ENCODE results near the gene IL36RN. TPM values are rescaled to one million over a fixed set of nuclear protein-coding genes. Genes with fewer than 3 reads are reported as not detected.
A peak's percentile ranks its signal among the peaks of the same experiment; 100 is the strongest.

Gene IL36RN
- total RNA-seq (2014; rRNA removed; shearing (Covaris generic)): not detected in 2 replicates
- not detected in 2 replicates for polyA plus RNA-seq (2014; cell fraction: nucleus; rRNA removed)

DNA sequence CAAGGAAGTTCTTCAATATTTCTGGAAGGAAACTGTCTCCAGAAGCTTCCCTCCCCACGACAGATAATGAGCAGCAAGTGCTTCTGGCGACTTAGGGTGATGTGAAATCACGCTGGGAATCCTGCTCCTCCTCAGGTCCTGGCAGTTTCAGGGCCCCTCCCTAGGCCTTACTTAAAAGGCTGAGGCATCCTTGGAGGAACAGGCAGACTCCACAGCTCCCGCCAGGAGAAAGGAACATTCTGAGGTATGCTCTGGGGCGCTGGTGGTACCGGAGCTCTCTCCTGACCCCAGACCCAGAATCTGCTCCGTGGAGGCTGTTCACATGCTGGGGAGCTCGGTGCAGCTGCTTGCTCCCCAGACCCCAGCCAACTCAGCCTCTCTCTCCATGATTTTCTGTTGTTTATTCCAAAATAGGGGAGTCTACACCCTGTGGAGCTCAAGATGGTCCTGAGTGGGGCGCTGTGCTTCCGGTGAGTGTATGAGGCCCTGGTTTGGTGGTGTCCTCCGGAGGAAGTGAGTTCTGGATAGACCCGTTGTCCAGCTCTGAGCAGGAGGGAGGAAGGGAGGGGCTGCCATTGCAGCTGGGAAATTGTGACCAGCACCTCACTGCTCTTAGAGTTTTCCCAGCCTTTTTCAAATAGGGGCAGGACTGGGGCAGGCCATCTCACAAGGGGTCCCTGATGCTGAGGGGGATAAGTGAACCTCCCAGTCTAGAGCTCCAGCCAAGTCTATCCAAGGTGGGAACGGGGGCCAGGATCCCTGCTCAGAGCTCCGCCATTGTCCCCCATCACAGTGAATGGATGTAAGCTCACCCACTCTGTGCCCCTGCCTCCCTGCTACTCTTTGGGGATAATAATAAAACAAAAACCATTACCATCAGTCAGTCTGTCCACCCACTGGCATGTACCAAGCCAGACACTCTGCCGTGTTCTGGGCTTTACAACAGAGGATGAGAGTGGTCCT is at the start of gene IL36RN:
IL36RN (plus strand) TSS at position 201 of the 963 bp plus-strand sequence; CDS start at position 442, 241 bp downstream.
- DNase-seq (ENCODE audit: extremely low read depth, low read depth): no peak

DNA sequence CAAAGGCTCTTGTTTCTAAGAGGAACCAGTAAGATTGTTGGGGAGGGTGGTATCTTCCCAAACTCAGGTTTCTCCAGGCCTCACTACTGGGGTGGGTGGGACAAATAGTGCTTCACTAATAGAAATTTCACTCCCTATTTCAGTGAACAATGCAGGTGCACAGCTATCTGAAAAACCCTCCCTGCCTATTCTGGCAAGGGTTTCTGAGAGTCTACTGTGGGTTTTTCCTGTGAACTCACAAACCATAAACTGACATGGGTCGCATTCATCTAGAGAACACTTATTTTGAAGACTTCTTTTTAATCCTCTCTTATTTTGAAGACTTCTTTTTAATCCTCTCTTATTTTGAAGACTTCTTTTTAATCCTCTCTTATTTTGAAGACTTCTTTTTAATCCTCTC is 49.4 kb upstream of the IL36RN start:
- no peak for DNase-seq (ENCODE audit: extremely low read depth, low read depth)

DNA sequence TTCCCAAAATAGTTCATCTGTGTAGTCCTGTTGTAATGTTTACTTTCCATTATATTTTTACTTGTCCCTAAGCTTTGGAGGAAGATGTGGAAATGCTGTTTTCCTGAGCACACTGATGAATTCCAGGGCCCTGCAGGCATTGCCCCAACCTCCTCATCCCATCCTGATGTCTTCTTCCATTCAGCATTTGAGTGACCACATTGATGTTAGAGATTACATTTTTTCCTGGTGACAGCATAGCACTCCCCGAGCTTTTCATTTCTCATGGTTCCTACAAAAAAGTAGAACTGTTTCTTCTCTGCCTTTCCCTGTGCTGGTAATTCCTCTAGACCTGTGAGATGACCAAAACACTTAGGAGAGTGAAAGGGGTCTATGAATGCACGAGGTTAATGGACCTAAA is 48.9 kb upstream of the IL36RN start:
- no peak for DNase-seq (ENCODE audit: extremely low read depth, low read depth)

DNA sequence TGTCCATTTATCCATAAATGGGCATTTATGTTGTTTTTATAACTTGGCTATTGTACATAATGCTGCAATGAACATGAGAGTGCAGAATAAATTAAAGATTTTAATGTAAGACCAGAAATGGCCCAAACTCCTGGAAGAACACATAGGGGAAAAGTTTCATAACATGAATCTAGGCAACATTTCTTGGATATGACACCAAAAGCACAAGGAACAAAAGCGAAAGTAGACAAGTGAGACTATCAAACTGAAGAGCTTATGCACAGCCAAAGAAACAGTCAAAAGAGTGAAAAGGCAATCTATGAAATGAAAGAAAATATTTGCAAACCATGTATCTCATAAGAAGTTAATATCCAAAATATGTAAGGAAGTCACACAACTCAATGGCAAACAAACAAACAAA is 47.9 kb upstream of the IL36RN start:
- DNase-seq (ENCODE audit: extremely low read depth, low read depth): no peak

DNA sequence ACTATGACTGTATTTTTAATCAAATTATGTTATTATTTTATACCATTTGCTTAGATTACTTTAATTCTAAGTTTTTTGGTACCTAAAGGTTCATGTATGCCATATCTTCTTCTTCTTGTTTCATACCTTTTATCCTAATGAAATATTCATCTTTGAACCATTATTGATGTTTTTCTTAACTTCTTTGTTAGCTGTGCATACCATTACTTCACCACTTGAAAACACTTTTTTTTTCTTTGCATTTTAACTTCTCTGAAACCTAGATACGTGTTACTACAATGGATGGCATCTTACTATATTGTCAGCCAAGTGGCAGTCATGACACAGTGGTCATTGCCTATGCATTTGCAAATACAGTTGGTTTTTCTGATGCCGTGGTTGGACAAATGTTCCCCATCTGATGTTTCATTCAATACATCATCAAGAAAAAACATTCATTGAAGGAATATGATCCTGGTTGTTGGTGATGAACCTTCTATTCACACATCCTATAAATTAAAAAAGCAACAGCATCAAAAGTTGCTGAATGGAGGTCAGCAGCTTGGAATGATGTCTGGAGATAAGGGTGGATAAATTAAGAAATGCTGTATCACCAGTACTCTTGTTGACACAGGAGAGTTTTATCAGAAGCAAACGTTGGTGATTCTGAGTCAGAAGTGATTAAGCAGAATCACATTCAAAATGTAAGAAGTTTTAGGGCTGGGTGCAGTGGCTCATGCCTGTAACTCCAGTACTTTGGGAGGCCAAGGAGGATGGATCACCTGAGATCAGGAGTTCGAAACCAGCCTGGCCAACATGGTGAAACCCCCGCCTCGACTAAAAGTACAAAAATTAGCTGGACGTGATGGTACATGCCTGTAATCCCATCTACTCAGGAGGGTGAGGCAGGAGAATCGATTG is 46.3 kb upstream of the IL36RN start:
- DNase-seq (ENCODE audit: extremely low read depth, low read depth): peak; percentile 22

DNA sequence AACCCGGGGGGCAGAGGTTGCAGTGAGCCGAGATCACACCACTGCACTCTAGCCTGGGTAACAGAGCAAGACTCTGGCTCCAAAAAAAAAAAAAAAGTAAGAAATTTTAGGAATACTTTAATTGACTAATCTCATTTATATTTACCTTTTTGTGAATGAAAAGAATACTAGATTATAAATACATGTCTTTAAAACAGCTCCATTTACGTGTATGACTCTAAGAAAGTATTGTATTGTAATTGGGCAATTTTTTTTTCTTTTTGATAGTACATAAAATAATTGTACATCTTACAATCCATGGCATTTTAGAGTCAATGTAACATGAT is 45.7 kb upstream of the IL36RN start:
- no peak for DNase-seq (ENCODE audit: extremely low read depth, low read depth)

DNA sequence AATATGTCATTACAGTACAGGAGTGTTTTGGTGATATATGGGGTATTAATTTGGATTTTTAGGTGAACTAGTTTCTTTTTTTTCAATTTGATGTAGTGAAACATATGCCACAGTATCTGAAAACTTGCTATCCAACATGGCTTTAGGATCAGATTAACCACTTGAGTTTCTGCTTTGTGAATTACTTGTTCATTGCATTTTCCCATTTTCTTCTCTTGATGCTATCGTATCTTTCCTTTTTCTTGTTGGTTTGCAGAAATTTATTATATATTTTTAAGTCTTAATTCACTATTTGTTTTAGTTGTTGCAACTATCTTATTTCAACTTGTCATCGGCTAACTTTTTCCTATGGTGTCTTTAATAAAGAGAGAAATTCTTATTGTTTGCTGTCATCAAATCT is 44.9 kb upstream of the IL36RN start:
- no peak for DNase-seq (ENCODE audit: extremely low read depth, low read depth)

DNA sequence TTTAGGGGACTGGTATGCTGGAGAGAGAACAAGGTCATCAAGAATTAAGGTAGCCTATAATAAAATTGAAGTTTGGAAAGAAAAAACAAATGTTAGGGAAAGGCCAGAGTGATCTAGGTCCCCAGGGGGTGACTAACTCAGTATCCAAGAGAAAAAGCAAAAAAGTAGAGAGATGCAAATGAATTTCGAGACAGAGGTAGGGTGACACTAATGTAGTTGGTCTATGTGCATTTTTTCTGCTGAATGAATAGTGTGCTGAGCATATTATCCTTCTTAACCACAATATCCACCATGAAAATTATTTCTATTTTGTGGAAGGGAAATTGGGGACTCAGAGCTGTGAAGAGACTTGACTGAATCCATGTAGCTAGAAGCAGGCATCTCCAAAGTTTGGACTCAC is 44.0 kb upstream of the IL36RN start:
- DNase-seq (ENCODE audit: extremely low read depth, low read depth): no peak

DNA sequence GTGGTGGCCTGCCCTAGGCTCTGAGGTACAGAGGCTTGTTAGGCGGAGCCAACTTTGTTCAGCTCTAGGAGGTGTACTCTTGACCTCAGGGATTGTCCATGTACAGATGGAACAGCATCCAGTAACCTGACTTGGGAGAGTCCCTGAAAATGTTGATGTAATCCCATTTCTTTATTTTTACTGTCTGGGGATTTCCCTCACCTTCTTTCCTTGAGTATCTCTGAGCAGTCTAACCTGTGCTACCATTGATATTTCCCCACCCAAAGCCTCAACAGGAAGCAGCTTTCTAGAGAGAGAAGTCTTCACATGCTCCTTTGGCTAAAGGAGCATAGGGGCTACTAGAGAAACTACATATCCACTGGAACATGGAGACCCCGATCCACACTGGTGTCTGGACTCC is 43.3 kb upstream of the IL36RN start:
- DNase-seq (ENCODE audit: extremely low read depth, low read depth): no peak

DNA sequence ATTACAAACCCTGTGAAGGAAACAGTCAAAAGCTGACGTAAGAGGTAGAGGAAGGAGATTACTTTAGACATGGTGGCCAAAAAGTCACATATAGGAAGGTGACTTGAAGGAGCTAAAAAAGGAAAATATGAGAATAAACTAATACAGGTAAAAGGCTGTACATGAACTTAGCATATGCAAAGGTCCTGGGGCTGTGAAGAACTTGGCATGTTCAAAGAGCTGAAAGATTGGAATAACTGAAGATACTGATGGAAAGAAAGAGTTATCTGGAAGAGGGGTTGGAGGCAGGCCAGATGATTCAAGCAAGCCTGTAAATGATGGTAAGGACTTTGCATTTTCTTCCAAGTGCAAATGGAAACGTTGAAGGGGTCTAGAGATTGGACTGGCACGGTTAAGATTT is 40.5 kb upstream of the IL36RN start:
- no peak for DNase-seq (ENCODE audit: extremely low read depth, low read depth)

DNA sequence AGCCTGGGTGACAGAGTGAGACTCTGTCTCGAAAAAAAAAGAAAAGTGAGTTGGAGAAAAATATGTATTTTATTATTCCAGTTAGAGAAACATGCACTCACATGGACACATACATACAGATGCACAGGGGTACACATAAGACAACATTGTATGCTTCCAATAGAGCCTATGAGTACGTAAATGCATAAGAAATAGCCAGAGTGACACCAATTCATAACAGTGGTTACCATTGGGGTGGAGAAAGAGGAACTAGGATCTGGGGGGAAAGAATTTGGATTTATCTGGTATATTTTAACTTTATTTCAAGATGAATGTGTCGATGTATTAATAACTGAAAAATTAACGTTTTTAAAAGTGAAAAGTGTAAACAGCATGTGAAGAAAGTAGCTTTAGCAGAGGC is 37.7 kb upstream of the IL36RN start:
- no peak for DNase-seq (ENCODE audit: extremely low read depth, low read depth)

DNA sequence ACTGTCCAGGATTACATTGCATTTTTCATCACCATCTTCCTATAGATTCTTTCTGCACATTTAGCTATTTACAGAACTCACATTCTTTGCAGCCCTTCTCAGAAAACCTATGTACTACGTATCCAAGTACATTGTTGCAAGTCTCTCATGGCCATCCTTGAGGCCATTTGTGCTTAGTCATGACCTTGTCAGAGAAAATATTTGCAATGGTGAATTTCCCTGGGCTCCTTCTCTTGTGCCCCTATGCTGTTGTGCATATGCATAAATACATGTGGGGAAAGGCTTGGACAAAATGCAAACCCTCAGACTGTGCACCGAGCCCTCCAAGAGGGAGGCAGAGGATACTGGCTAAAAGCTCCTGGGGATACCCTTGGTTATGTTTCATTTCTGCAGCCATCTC is 34.2 kb upstream of the IL36RN start:
- DNase-seq (ENCODE audit: extremely low read depth, low read depth): no peak

DNA sequence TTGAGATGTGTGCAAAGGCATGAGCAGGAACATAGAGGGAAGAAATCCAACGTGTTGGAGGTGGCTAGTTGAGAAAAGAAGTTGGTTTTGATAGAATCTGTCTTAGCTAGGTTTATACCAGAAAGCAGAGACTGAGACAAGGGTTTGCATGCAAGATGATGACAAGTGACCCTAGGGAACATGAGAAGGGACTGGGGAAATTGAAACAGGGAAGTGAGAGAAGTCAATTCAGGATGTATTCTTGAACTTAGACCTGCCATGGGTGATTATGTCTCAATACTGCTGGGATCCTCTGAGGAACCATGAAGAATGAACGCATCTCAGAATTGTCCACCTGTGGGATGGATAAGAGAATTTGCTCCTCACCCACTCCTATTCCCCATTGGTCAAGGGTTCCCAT is 33.3 kb upstream of the IL36RN start:
- DNase-seq (ENCODE audit: extremely low read depth, low read depth): no peak

DNA sequence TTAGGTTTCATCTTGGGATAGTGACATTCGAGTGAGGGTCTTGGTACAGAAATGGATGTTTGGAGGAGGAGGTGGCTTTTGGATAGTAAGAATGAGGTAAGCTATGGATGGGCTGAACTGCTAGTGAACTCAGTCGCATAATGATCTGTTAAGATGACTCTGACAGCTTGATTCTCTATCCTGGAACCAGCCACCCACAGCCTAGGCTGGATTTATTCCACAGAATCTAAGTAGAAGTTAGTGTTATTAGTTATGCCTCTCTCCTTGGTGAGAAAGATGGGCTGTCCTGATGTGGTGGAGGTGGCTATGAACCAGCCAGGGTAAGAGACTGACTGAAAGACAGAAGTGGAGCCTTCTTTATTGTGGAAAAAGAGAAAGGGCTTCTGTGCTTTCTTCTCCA is 31.3 kb upstream of the IL36RN start:
- DNase-seq (ENCODE audit: extremely low read depth, low read depth): no peak

DNA sequence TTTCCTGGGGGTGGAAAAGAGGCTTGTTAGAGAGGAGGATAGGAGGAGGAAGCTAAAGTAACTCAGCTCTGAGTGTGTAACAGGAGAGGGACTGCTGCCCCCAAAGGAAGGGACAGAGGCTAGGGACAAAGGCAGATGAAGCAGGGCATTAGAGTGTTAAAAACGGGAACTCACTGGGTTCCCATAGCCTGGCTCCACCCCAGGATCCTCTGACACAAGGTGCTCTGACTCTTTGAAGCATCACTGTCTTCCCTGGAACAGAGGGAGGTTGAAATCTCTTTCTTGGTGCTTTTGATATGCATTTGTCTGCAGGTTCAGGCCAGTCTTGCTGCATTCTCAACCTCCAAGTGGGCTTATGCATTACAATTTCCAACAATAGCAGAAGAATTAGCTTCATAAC is 30.9 kb upstream of the IL36RN start:
- no peak for DNase-seq (ENCODE audit: extremely low read depth, low read depth)

DNA sequence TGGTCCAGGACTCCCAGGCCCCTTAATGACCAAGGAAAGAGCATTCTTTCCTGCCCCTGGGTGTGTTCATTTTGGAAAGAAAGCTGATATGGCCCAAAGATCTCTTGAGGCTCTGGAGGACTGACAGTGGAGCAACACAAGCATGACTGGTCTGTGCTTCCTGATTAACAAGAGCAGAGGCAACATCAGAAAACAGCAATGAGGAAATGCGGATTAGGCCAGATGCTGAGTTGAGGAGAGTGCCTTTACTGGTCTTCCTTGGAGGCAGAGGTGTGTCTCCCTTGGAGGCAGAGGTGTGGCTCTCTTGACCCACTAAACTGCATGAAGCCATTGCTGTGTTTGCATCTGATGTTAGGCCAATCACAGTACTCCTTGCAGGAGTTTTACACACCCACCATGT is 26.3 kb upstream of the IL36RN start:
- DNase-seq (ENCODE audit: extremely low read depth, low read depth): no peak

DNA sequence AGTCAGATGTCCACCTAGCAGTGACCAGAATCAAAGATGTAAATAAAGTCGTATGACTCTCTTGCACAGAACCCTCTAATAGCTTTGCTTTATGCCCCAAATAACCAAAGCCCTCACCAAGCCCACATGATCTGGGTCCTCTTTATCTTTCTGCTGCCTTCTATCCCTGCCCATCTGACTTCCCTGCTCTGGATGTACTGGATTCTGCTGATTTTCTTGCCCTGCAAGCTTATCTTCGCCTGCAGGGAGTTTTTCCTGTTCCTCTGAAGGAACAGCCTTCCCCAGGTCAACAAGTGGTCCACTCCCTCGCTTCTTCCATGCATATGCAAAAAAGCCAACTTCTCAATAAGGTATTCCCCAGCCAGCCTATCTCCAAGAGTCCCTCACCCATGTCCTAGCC is 25.0 kb upstream of the IL36RN start:
- no peak for DNase-seq (ENCODE audit: extremely low read depth, low read depth)

DNA sequence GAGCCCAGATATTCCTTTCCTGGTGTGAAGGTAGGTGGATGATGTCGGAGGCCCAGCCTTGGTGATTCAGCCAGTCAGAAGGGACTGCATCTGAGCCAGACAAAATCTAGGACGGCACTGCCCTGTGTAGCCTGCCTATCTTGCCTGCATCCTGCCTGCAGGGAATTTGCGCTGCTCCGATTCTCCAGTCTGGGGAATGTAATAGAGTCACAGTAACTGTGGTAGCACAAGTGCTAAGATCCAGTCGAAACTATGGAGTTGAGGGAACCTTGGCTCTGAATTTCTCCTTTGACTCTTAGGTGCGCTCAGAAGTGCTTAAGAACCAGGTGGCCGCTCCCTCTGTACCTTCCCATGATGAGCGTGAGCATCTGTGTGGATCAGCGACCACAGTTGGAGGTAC is 22.2 kb upstream of the IL36RN start:
- DNase-seq (ENCODE audit: extremely low read depth, low read depth): no peak

DNA sequence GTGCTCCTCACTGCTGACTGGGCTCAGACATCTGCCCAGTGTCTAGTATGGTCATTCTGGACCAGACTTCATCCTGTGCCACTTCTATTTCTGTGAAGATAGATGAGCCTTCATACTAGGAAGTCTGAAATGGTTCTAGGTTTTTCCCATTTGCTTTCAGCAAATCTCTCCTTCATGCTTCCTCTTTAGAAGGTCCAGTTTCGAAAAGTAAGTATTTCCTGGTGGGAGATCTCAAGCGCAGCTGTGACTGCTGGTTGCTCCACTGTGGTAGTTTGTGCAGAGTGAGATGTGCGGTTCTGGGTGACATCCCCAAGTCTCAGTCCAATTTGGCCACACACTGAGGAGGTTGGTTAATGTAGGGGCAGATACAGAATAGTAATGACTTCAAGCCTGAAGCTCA is 20.7 kb upstream of the IL36RN start:
- no peak for DNase-seq (ENCODE audit: extremely low read depth, low read depth)

DNA sequence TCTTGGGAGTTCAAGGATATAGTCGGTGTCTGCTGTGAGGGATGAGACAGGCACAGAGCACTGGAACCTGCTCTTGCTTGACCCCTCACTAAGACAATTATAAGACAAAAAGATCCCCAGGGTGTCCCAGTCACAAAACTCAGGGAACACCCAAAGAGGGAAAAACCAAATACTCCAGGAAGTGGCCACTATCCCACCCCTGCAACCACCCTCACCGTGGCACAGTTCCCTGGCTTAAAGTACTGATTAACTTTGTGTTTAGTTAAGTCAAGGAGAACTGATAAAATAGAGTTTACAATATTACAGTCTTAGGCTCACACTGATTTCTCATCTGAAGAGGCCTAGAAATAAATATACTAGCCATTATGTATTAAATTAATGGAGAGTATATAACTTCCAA is 19.8 kb upstream of the IL36RN start:
- no peak for DNase-seq (ENCODE audit: extremely low read depth, low read depth)

DNA sequence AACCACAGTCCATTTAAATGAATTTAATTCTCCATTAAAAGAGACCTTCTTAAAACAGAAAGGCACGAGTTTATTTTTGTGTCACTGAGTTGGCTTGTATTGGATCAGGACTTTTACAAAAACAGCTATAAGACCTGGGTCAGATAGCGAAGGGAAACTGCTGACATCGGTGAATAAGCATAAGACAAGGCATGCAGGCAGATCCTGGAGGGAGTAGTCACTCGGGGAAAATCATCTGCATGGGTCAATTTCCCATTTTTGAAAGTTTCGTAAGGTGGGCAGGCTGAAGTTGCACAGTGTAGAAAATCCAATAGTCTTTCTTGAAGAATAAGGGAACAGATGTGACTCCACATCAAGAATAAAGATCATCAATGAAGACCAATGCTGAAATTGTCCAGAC is 19.3 kb upstream of the IL36RN start:
- no peak for DNase-seq (ENCODE audit: extremely low read depth, low read depth)

DNA sequence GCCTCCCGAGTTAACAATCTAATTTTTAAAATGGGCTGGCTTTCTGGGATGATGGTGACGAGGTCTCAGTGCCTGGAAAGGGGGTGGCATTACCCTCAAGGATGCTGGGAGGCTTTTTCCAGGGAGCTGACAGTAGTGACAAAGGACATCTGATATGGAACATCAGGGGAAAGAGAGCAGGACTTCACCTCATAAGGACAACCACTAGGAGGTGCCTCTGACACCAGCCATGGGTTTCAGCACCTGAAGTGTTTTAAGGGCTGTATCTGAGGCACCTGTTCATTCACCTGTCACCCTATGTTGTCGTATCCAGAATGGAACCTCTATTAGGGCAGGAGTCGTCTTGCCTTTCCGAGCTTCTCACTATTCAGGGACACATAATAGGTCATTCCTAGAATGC is 17.1 kb upstream of the IL36RN start:
- no peak for DNase-seq (ENCODE audit: extremely low read depth, low read depth)
